HFFc6 (cell line): ENCODE results near the gene KCND2. TPM values are rescaled to one million over a fixed set of nuclear protein-coding genes. Genes with fewer than 3 reads are reported as not detected.

ENCODE experiments used
- DNase-seq: peaks from one replicate; pipeline ENCODE4 v3.0.0-alpha.2; 2018
- H3K27ac Mint-ChIP-seq: 2 replicates; pipeline ENCODE4 v1.8.0; 2020; ENCODE audit warnings: mild to moderate bottlenecking, mixed read lengths
- H3K27me3 Mint-ChIP-seq: 2 replicates; pipeline ENCODE4 v1.8.0; 2021; ENCODE audit warnings: mild to moderate bottlenecking, moderate library complexity, mixed read lengths; ENCODE audit not compliant: insufficient read depth
- H3K36me3 Mint-ChIP-seq: 2 replicates; pipeline ENCODE4 v1.8.0; 2021; ENCODE audit warnings: low read depth, mixed read lengths
- H3K4me1 Mint-ChIP-seq: 2 replicates; pipeline ENCODE4 v1.8.0; 2020; ENCODE audit warnings: low read depth, mixed read lengths
- H3K4me3 Mint-ChIP-seq: 2 replicates; pipeline ENCODE4 v1.8.0; 2020; ENCODE audit warnings: mild to moderate bottlenecking, moderate library complexity, mixed read lengths
- H3K9me3 Mint-ChIP-seq: 2 replicates; pipeline ENCODE4 v1.8.0; 2020; ENCODE audit warnings: mild to moderate bottlenecking, mixed read lengths
- CTCF ChIP-seq: fragments of 200-600 bp; sonication (generic); IDR thresholded peaks from 2 replicates; pipeline ENCODE4 v1.5.0; 2021; ENCODE audit warnings: antibody characterized with exemption, mild to moderate bottlenecking
- total RNA-seq, 6 experiments: library from RNA; stranded (reverse); fragmentation: NEBNext Ultra II Directional; extraction: Animal tissue kit (Norgen Biotek cat#: 25700); gene quantifications; 2 replicates in 1 of 6; 3 replicates in 5 of 6; pipeline ENCODE4 v1.2.3, GENCODE V29; 2021

Gene KCND2
- total RNA-seq, 6 experiments from 2014 or later = not detected

- DNase-seq = no peak
- no peak overlapping the region for H3K4me3 Mint-ChIP-seq
- no peak for TF ChIP-seq CTCF
- H3K4me1 Mint-ChIP-seq = no peaks in the 10 kb centered on the region
- no peaks in the 10 kb centered on the region for H3K36me3 Mint-ChIP-seq
- peaks cover 13% of the 10 kb centered on the region for H3K9me3 Mint-ChIP-seq
- H3K27ac Mint-ChIP-seq = no peak overlapping the region
- H3K27me3 Mint-ChIP-seq = no peaks in the 10 kb centered on the region
Observed at GRCh38 chr7:120480930-120481329, 208.0 kb downstream of the KCND2 start.

GRCh38 chr7:120486164-120486563 lies 213.2 kb downstream of the KCND2 start:
- no peak for TF ChIP-seq CTCF
- DNase-seq = no peak
- Mint-ChIP-seq H3K36me3 (no peaks in the 10 kb centered on the region), H3K27ac (no peak overlapping the region), H3K4me1 (no peaks in the 10 kb centered on the region), H3K27me3 (no peaks in the 10 kb centered on the region), H3K4me3 (no peak overlapping the region), H3K9me3 (peaks cover 25% of the 10 kb centered on the region)

GRCh38 chr7:120502132-120502531 lies 229.2 kb downstream of the KCND2 start:
- no peak overlapping the region for H3K27ac Mint-ChIP-seq
- no peaks in the 10 kb centered on the region for H3K4me1 Mint-ChIP-seq
- no peak for TF ChIP-seq CTCF
- H3K36me3 Mint-ChIP-seq = no peaks in the 10 kb centered on the region
- H3K9me3 Mint-ChIP-seq = peaks cover 14% of the 10 kb centered on the region
- no peak for DNase-seq
- no peaks in the 10 kb centered on the region for H3K27me3 Mint-ChIP-seq
- H3K4me3 Mint-ChIP-seq = no peak overlapping the region

- Mint-ChIP-seq H3K27ac (no peak overlapping the region), H3K4me1 (no peaks in the 10 kb centered on the region), H3K27me3 (no peaks in the 10 kb centered on the region), H3K36me3 (no peaks in the 10 kb centered on the region), H3K4me3 (no peak overlapping the region), H3K9me3 (peaks cover 14% of the 10 kb centered on the region)
- no peak for TF ChIP-seq CTCF
- no peak for DNase-seq
Observed at GRCh38 chr7:120502825-120503224, 229.8 kb downstream of the KCND2 start.

- no peaks in the 10 kb centered on the region for H3K36me3 Mint-ChIP-seq
- no peak overlapping the region for H3K27ac Mint-ChIP-seq
- H3K9me3 Mint-ChIP-seq = peaks cover 14% of the 10 kb centered on the region
- no peaks in the 10 kb centered on the region for H3K4me1 Mint-ChIP-seq
- TF ChIP-seq CTCF = no peak
- H3K27me3 Mint-ChIP-seq = no peaks in the 10 kb centered on the region
- DNase-seq = no peak
- H3K4me3 Mint-ChIP-seq = no peak overlapping the region
Observed at GRCh38 chr7:120504386-120504785, 231.4 kb downstream of the KCND2 start.

GRCh38 chr7:120505770-120506169 lies 232.8 kb downstream of the KCND2 start:
- no peak for TF ChIP-seq CTCF
- peaks cover 16% of the 10 kb centered on the region for H3K9me3 Mint-ChIP-seq
- no peak overlapping the region for H3K4me3 Mint-ChIP-seq
- no peak overlapping the region for H3K27ac Mint-ChIP-seq
- no peaks in the 10 kb centered on the region for H3K4me1 Mint-ChIP-seq
- DNase-seq = no peak
- no peaks in the 10 kb centered on the region for H3K36me3 Mint-ChIP-seq
- no peaks in the 10 kb centered on the region for H3K27me3 Mint-ChIP-seq
